IMR-90 (cell line): Measurements from ENCODE around the gene PIGBOS1. TPM values are rescaled to one million over a fixed set of nuclear protein-coding genes. Genes with fewer than 3 reads are reported as not detected.

Source experiments
- ATAC-seq: fragments of 200-7000 bp; cut with Tn5 transposase; 2 replicates; pipeline ENCODE4 v1.9.1; 2020; ENCODE audit warnings: low read depth, mild to moderate bottlenecking, moderate library complexity
- BruUV-seq: library from RNA; stranded (reverse); fragments of 400-500 nt; replicated peaks from 2 replicates; lab custom pipeline; 2021; lab: Mats Ljungman, UMichigan
- CTCF ChIA-PET: fragments of 300-600 bp; formaldehyde crosslinking; extraction: SDS; loops from one replicate; lab custom pipeline; 2021; ENCODE audit warnings: antibody characterized with exemption; lab: Yijun Ruan, JAX
- POLR2A ChIA-PET: fragments of 300-600 bp; sonication (Branson Sonifier 250); formaldehyde crosslinking; loops from one replicate; lab custom pipeline; 2022; ENCODE audit warnings: antibody characterized with exemption; ENCODE audit not compliant: unreplicated experiment; lab: Charles Lee
- DNase-seq: peaks from one replicate; pipeline ENCODE4 v3.0.0; 2013
- H2AFZ ChIP-seq: replicated peaks from 2 replicates; pipeline ENCODE3; 2013; ENCODE audit warnings: low read length, mild to moderate bottlenecking; ENCODE audit not compliant: poor library complexity
- H2AK5ac ChIP-seq: 2 replicates; pipeline ENCODE4 v1.6.1; 2013; ENCODE audit warnings: low read depth, low read length, inconsistent platforms
- H2AK9ac ChIP-seq: replicated peaks from 2 replicates; pipeline ENCODE3; 2013; ENCODE audit warnings: mild to moderate bottlenecking, low read depth, low read length, moderate library complexity; ENCODE audit not compliant: poor library complexity
- H2BK120ac ChIP-seq: 2 replicates; pipeline ENCODE4 v1.6.1; 2013; ENCODE audit warnings: low read depth, low read length, inconsistent platforms
- H2BK15ac ChIP-seq: 3 replicates; pipeline ENCODE4 v1.6.1; 2013; ENCODE audit warnings: low read depth, low read length, inconsistent platforms
- H2BK20ac ChIP-seq: 2 replicates; pipeline ENCODE4 v1.6.1; 2013; ENCODE audit warnings: low read depth, mild to moderate bottlenecking, inconsistent platforms, low read length, moderate library complexity
- H2BK5ac ChIP-seq: 2 replicates; pipeline ENCODE4 v1.6.1; 2013; ENCODE audit warnings: mild to moderate bottlenecking, low read depth, low read length, inconsistent platforms; ENCODE audit not compliant: poor library complexity, severe bottlenecking
- H3K14ac ChIP-seq: replicated peaks from 2 replicates; pipeline ENCODE4 v1.6.1; 2013; ENCODE audit warnings: low read depth, low read length, inconsistent platforms
- H3K18ac ChIP-seq: 2 replicates; pipeline ENCODE4 v1.6.1; 2013; ENCODE audit warnings: low read depth, low read length, control low read depth
- H3K23ac ChIP-seq: 2 replicates; pipeline ENCODE4 v1.6.1; 2013; ENCODE audit warnings: low read depth, low read length, inconsistent platforms
- H3K27ac ChIP-seq: 2 replicates; pipeline ENCODE4 v1.5.1; 2013; ENCODE audit warnings: mild to moderate bottlenecking, control low read depth, low read length; ENCODE audit not compliant: insufficient read depth
- H3K27me3 ChIP-seq: 2 replicates; pipeline ENCODE4 v1.6.1; 2013; ENCODE audit warnings: low read length; ENCODE audit not compliant: control insufficient read depth, insufficient read depth
- H3K36me3 ChIP-seq: 2 replicates; pipeline ENCODE4 v1.6.1; 2013; ENCODE audit warnings: low read length, mixed read lengths; ENCODE audit not compliant: control insufficient read depth, insufficient read depth
- H3K4ac ChIP-seq: 2 replicates; pipeline ENCODE4 v1.6.1; 2013; ENCODE audit warnings: low read depth, low read length, inconsistent platforms
- H3K4me1 ChIP-seq: 2 replicates; pipeline ENCODE4 v1.6.1; 2013; ENCODE audit warnings: low read length, mixed read lengths; ENCODE audit not compliant: control insufficient read depth, insufficient read depth
- H3K4me2 ChIP-seq: 2 replicates; pipeline ENCODE4 v1.6.1; 2013; ENCODE audit warnings: low read depth, mild to moderate bottlenecking, control low read depth, low read length, moderate library complexity
- H3K4me3 ChIP-seq: 2 replicates; pipeline ENCODE4 v1.5.1; 2013; ENCODE audit warnings: low read depth, mild to moderate bottlenecking, control low read depth, low read length, moderate library complexity; ENCODE audit not compliant: insufficient read depth
- H3K56ac ChIP-seq: 2 replicates; pipeline ENCODE4 v1.6.1; 2013; ENCODE audit warnings: low read length, inconsistent platforms; ENCODE audit not compliant: insufficient read depth; ENCODE audit errors: extremely low read depth
- H3K79me1 ChIP-seq, 2 experiments: 2 replicates each; pipeline ENCODE4 v1.6.1; 2013; ENCODE audit warnings: low read length in 2 of 2, inconsistent platforms in 1 of 2, low read depth in 1 of 2
- H3K9ac ChIP-seq: 2 replicates; pipeline ENCODE4 v1.6.1; 2013; ENCODE audit warnings: low read depth, low read length, control low read depth
- H3K9me1 ChIP-seq: 2 replicates; pipeline ENCODE4 v1.6.1; 2013; ENCODE audit warnings: low read length, inconsistent platforms; ENCODE audit not compliant: insufficient read depth
- H3K9me3 ChIP-seq: 2 replicates; pipeline ENCODE4 v1.6.1; 2013; ENCODE audit warnings: low read length; ENCODE audit not compliant: control insufficient read depth, insufficient read depth
- H4K20me1 ChIP-seq: 2 replicates; pipeline ENCODE4 v1.6.1; 2013; ENCODE audit warnings: low read length, inconsistent platforms; ENCODE audit not compliant: insufficient read depth
- H4K5ac ChIP-seq: 2 replicates; pipeline ENCODE4 v1.6.1; 2013; ENCODE audit warnings: mild to moderate bottlenecking, low read depth, low read length, control low read depth
- H4K8ac ChIP-seq, 2 experiments: 2 replicates each; pipeline ENCODE4 v1.6.1; 2013; ENCODE audit warnings: low read depth in 2 of 2, low read length in 2 of 2, control low read depth in 1 of 2, inconsistent platforms in 1 of 2
- H4K91ac ChIP-seq: 2 replicates; pipeline ENCODE4 v1.6.1; 2013; ENCODE audit warnings: low read depth, low read length, inconsistent platforms; ENCODE audit not compliant: insufficient read depth
- BHLHE40 ChIP-seq: fragments of 150-350 bp; IDR thresholded peaks from 2 replicates; pipeline ENCODE4 v1.6.1; 2016; ENCODE audit warnings: mild to moderate bottlenecking, low read depth, low read length
- CEBPB ChIP-seq: IDR thresholded peaks from 2 replicates; pipeline ENCODE4 v1.6.1; 2012; ENCODE audit warnings: low read depth, low read length, improper control_type of control experiment
- CHD1 ChIP-seq: IDR thresholded peaks from 2 replicates; pipeline ENCODE4 v1.6.1; 2012; ENCODE audit warnings: low read depth, low read length, improper control_type of control experiment
- FOS ChIP-seq: fragments of 150-350 bp; IDR thresholded peaks from 2 replicates; pipeline ENCODE4 v1.6.1; 2016; ENCODE audit warnings: low read depth, low read length
- MAFK ChIP-seq: IDR thresholded peaks from 2 replicates; pipeline ENCODE4 v1.6.1; 2012; ENCODE audit warnings: low read depth, low read length, improper control_type of control experiment
- MAZ ChIP-seq: IDR thresholded peaks from 2 replicates; pipeline ENCODE4 v1.6.1; 2012; ENCODE audit warnings: low read depth, mild to moderate bottlenecking, low read length, improper control_type of control experiment, moderate library complexity, borderline replicate concordance
- MXI1 ChIP-seq: IDR thresholded peaks from 2 replicates; pipeline ENCODE4 v1.6.1; 2012; ENCODE audit warnings: low read depth, mild to moderate bottlenecking, low read length, moderate library complexity, borderline replicate concordance
- NFE2L2 ChIP-seq: fragments of 150-350 bp; IDR thresholded peaks from 2 replicates; pipeline ENCODE4 v1.6.1; 2016; ENCODE audit warnings: low read depth, mild to moderate bottlenecking, low read length
- POLR2A ChIP-seq: IDR thresholded peaks from 2 replicates; pipeline ENCODE4 v1.6.1; 2012; ENCODE audit warnings: mild to moderate bottlenecking, low read depth, low read length
- RAD21 ChIP-seq: IDR thresholded peaks from 2 replicates; pipeline ENCODE4 v1.6.1; 2012; ENCODE audit warnings: low read length, improper control_type of control experiment
- RCOR1 ChIP-seq: IDR thresholded peaks from 2 replicates; pipeline ENCODE4 v1.6.1; 2012; ENCODE audit warnings: mild to moderate bottlenecking, low read length, improper control_type of control experiment; ENCODE audit not compliant: insufficient replicate concordance
- RFX5 ChIP-seq: IDR thresholded peaks from 2 replicates; pipeline ENCODE4 v1.8.0; 2012; ENCODE audit warnings: low read depth, mild to moderate bottlenecking, low read length, moderate library complexity
- SMC3 ChIP-seq: fragments of 150-350 bp; IDR thresholded peaks from 2 replicates; pipeline ENCODE4 v1.6.1; 2016; ENCODE audit warnings: low read depth, mild to moderate bottlenecking, antibody characterized with exemption, low read length, moderate library complexity
- WGBS, 2 experiments: methylation state at CpG; one replicate each; pipeline versions ENCODE4 v1.1.5 to v1.1.7; 2013; ENCODE audit warnings: missing lambda C conversion rate in 2 of 2; ENCODE audit not compliant: insufficient read length in 1 of 2; ENCODE audit errors: extremely low coverage in 2 of 2; 5-methylcytosine and 5-hydroxymethylcytosine counted together
- dilution Hi-C: fragments of 300-500 bp; cut with HindIII; formaldehyde crosslinking; loops from one replicate; pipeline ENCODE4 v1.14.3; 2018; ENCODE audit warnings: low sequenced_read_pairs; ENCODE audit not compliant: unreplicated experiment
- in situ Hi-C: fragments of 300-500 bp; cut with MboI; formaldehyde crosslinking; loops from 3 replicates; pipeline ENCODE4 v1.14.3; 2019; ENCODE audit warnings: low sequenced_read_pairs, inconsistent platforms, mixed read lengths
- intact Hi-C: fragments of 100-400 bp; cut with micrococcal nuclease; formaldehyde crosslinking; loops from 2 replicates; pipeline ENCODE4 v1.10.0; 2022
- polyA plus RNA-seq, 3 experiments: library from polyadenylated mRNA; depleted of rRNA; stranded (reverse); fragments of >200 nt; gene quantifications; 2 replicates each; pipeline ENCODE4 v1.2.3, GENCODE V29; 2012; ENCODE audit warnings: low replicate concordance in 1 of 3
- total RNA-seq: library from RNA; depleted of rRNA; stranded (reverse); fragments of >200 nt; gene quantifications from 2 replicates; pipeline ENCODE4 v1.2.3, GENCODE V29; 2012
- TF ChIP-seq, protein P1 (sequence below): fragments of 150-350 bp; IDR thresholded peaks from 2 replicates; pipeline ENCODE4 v1.6.1; 2016; ENCODE audit warnings: low read depth, mild to moderate bottlenecking, low read length, moderate library complexity, borderline replicate concordance
- TF ChIP-seq, protein P2 (sequence below): conservative IDR thresholded peaks from 2 replicates; pipeline ENCODE4 v1.5.1; 2012; ENCODE audit warnings: mild to moderate bottlenecking, low read depth, low read length, improper control_type of control experiment
- TF ChIP-seq, protein P3 (sequence below): fragments of 150-350 bp; IDR thresholded peaks from 2 replicates; pipeline ENCODE4 v1.6.1; 2017; ENCODE audit warnings: mild to moderate bottlenecking, antibody characterized with exemption, low read length, low read depth

The PIGBOS1 gene
- total and polyA plus RNA-seq, 2 of the 4 experiments (the other 2 are of a cell fraction) = 11.7 to 12.7 TPM

GRCh38 chr15:55361048-55361447 is 42.1 kb upstream of the PIGBOS1 start:
- no peak overlapping the region for H3K18ac ChIP-seq
- H3K56ac ChIP-seq = no peak overlapping the region
- dilution Hi-C loops (no loop called here), intact Hi-C loops (no loop called here), in situ Hi-C loops (no loop called here)
- H2AFZ ChIP-seq = no peak overlapping the region
- H3K14ac ChIP-seq = no peak overlapping the region
- ChIA-PET POLR2A (interaction anchor here (0.7 kb wide), 1 partner anchor 892 kb away, joined by 3 read pairs; no protein-coding TSS in a partner anchor), CTCF (interaction anchor here (0.6 kb wide), 1 partner anchor 15 kb away, joined by 3 read pairs; no protein-coding TSS in a partner anchor)
- TF ChIP-seq RFX5 (no peak), CEBPB (no peak), SMC3 (no peak), BHLHE40 (no peak), MAFK (no peak), POLR2A (no peak), NFE2L2 (no peak), RAD21 (no peak), FOS (no peak), RCOR1 (no peak), MAZ (no peak), MXI1 (no peak), CHD1 (no peak)
- TF ChIP-seq, protein P1, sequence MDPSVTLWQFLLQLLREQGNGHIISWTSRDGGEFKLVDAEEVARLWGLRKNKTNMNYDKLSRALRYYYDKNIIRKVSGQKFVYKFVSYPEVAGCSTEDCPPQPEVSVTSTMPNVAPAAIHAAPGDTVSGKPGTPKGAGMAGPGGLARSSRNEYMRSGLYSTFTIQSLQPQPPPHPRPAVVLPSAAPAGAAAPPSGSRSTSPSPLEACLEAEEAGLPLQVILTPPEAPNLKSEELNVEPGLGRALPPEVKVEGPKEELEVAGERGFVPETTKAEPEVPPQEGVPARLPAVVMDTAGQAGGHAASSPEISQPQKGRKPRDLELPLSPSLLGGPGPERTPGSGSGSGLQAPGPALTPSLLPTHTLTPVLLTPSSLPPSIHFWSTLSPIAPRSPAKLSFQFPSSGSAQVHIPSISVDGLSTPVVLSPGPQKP = no peak
- TF ChIP-seq, protein P2, sequence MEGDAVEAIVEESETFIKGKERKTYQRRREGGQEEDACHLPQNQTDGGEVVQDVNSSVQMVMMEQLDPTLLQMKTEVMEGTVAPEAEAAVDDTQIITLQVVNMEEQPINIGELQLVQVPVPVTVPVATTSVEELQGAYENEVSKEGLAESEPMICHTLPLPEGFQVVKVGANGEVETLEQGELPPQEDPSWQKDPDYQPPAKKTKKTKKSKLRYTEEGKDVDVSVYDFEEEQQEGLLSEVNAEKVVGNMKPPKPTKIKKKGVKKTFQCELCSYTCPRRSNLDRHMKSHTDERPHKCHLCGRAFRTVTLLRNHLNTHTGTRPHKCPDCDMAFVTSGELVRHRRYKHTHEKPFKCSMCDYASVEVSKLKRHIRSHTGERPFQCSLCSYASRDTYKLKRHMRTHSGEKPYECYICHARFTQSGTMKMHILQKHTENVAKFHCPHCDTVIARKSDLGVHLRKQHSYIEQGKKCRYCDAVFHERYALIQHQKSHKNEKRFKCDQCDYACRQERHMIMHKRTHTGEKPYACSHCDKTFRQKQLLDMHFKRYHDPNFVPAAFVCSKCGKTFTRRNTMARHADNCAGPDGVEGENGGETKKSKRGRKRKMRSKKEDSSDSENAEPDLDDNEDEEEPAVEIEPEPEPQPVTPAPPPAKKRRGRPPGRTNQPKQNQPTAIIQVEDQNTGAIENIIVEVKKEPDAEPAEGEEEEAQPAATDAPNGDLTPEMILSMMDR = no peak
- TF ChIP-seq, protein P3, sequence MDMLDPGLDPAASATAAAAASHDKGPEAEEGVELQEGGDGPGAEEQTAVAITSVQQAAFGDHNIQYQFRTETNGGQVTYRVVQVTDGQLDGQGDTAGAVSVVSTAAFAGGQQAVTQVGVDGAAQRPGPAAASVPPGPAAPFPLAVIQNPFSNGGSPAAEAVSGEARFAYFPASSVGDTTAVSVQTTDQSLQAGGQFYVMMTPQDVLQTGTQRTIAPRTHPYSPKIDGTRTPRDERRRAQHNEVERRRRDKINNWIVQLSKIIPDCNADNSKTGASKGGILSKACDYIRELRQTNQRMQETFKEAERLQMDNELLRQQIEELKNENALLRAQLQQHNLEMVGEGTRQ = no peak
- H4K5ac ChIP-seq = no peak overlapping the region
- BruUV-seq = no TSS peak
- no peak overlapping the region for H2AK9ac ChIP-seq
- H3K4me1 ChIP-seq = peaks cover 5% of the 10 kb centered on the region
- no peak overlapping the region for H4K91ac ChIP-seq
- no peak overlapping the region for H2BK120ac ChIP-seq
- no peak overlapping the region for H3K4ac ChIP-seq
- H3K4me3 ChIP-seq = no peak overlapping the region
- no peak overlapping the region for H2BK15ac ChIP-seq
- no peaks in the 10 kb centered on the region for H3K9me3 ChIP-seq
- no peak overlapping the region for H3K4me2 ChIP-seq
- no peak overlapping the region for H3K23ac ChIP-seq
- no peak overlapping the region for H2BK20ac ChIP-seq
- no peak overlapping the region for H3K27ac ChIP-seq
- no peak overlapping the region for H3K9ac ChIP-seq
- no peaks in the 10 kb centered on the region for H4K20me1 ChIP-seq
- DNase-seq (no peak), ATAC-seq (no peak)
- no peak overlapping the region for H2AK5ac ChIP-seq
- no peak overlapping the region for H2BK5ac ChIP-seq
- no peaks in the 10 kb centered on the region; the same call in 1 of the 2 replicates for H3K27me3 ChIP-seq
- no peaks in the 10 kb centered on the region for H3K36me3 ChIP-seq
- no CpG with 5 or more reads among the region's 10 CpGs for WGBS, 2 experiments
- no peaks in the 10 kb centered on the region for H3K79me1 ChIP-seq
- H3K9me1 ChIP-seq = no peaks in the 10 kb centered on the region
- H4K8ac ChIP-seq = no peak overlapping the region
